PC-3 (cell line): Measurements from ENCODE around the gene ACBD6.

ENCODE experiments used
- EZH2 ChIP-seq: fragments of 300-600 bp; sonication (generic); IDR thresholded peaks from one replicate; pipeline ENCODE4 v1.6.1; 2017; ENCODE audit warnings: antibody characterized with exemption, mild to moderate bottlenecking, low read length; ENCODE audit not compliant: unreplicated experiment
- EZH2phosphoT487 ChIP-seq: fragments of 300-600 bp; sonication (generic); IDR thresholded peaks from 2 replicates; pipeline ENCODE4 v1.6.1; 2018; ENCODE audit warnings: mild to moderate bottlenecking, antibody characterized with exemption, low read length, borderline replicate concordance
- TF ChIP-seq, protein P1 (sequence below): fragments of 300-600 bp; sonication (generic); conservative IDR thresholded peaks from 2 replicates; pipeline ENCODE4 v1.5.1; 2017; ENCODE audit warnings: antibody characterized with exemption, low read depth, mild to moderate bottlenecking, low read length

DNA sequence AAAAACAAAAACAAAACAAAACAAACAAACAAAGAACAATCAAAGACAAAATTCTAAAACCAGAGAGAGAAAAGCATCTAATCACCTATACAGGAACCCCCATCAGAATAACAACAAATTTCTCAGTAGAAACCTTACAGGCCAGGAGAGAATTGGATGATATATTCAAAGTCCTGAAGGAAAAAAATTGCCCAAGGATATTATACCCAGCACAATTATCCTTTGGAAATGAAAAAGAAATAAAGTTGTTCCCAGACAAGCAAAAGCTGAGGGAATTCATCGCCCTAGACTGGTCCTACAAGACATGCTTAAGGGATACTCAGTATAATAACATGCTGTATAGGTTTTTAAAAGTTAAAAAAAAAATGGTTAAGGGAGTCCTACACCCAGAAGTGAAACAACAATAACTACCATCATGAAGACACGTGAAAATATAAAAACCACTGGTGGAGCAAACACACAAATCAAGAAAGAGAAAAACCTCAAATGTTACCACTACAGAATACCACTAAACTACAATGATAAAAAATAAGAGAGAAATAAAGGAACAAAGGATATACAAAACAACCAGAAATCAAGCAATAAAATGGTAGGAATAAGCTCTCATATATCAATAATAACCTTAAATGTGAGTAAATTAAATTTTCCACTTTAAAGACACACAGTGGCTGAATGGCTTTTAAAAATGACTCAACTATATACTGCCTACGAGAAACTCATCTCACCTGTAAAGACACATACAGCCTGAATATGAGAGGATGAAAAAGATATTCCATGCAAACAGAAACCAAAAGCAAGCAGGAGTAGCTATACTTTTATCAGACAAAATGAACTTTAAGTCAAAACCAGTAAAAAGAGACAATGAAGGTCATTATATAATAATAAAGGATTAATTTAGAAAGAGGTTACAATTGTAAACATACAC lies 121.9 kb downstream of the ACBD6 start:
- TF ChIP-seq, protein P1, sequence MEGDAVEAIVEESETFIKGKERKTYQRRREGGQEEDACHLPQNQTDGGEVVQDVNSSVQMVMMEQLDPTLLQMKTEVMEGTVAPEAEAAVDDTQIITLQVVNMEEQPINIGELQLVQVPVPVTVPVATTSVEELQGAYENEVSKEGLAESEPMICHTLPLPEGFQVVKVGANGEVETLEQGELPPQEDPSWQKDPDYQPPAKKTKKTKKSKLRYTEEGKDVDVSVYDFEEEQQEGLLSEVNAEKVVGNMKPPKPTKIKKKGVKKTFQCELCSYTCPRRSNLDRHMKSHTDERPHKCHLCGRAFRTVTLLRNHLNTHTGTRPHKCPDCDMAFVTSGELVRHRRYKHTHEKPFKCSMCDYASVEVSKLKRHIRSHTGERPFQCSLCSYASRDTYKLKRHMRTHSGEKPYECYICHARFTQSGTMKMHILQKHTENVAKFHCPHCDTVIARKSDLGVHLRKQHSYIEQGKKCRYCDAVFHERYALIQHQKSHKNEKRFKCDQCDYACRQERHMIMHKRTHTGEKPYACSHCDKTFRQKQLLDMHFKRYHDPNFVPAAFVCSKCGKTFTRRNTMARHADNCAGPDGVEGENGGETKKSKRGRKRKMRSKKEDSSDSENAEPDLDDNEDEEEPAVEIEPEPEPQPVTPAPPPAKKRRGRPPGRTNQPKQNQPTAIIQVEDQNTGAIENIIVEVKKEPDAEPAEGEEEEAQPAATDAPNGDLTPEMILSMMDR, result no peak
- TF ChIP-seq EZH2phosphoT487, result no peak
- no peak for TF ChIP-seq EZH2
